ENCODE measurements around the gene CCNA1.

Gene CCNA1

DNA sequence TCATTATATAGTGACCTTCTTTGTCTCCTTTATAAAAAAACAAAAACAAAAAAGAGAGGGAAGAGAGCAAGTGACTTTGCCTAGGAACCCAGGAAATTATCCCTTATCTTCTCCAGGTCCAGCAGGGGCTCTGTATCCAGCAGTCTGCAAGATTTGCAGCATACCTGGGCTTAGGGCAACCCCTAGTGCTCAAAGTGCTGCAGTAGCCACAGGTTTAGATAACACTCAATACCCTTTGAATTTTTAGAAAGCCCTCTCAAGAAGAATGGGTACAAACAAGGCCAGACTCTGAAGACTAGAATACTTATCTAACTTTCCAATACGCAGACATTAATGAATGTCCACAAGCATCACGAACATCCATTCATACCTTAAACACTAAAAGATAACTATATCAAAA, 43.2 kb downstream of the CCNA1 start:
- no peak for TF ChIP-seq EZH2phosphoT487 (conservative IDR thresholded peaks at IDR 0.05; ENCODE audit: low read length)
- TF ChIP-seq, protein P1, sequence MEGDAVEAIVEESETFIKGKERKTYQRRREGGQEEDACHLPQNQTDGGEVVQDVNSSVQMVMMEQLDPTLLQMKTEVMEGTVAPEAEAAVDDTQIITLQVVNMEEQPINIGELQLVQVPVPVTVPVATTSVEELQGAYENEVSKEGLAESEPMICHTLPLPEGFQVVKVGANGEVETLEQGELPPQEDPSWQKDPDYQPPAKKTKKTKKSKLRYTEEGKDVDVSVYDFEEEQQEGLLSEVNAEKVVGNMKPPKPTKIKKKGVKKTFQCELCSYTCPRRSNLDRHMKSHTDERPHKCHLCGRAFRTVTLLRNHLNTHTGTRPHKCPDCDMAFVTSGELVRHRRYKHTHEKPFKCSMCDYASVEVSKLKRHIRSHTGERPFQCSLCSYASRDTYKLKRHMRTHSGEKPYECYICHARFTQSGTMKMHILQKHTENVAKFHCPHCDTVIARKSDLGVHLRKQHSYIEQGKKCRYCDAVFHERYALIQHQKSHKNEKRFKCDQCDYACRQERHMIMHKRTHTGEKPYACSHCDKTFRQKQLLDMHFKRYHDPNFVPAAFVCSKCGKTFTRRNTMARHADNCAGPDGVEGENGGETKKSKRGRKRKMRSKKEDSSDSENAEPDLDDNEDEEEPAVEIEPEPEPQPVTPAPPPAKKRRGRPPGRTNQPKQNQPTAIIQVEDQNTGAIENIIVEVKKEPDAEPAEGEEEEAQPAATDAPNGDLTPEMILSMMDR (IDR thresholded peaks at IDR 0.05; ENCODE audit: insufficient read depth, low read length, poor library complexity, severe bottlenecking), result no peak

DNA sequence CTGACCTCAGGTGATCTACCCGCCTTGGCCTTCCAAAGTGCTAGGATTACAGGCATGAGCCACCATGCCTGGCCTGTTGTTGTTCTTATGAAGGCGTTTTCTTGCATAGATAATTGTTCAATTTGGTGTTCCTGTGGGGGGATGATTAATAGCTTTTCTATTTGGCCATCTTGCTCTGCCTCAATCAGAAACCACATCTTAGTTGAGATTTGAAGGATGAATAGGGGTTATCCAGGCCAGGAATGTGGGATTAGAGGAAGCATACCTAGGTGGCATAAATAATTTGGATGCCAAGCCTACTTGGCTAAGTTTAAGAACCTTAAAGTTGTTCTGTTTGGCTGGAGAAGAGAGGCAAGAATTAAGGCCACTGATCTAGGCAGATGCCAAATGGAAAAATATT, 44.4 kb downstream of the CCNA1 start:
- no peaks in the 10 kb centered on the region for H3K79me2 ChIP-seq (ENCODE audit: insufficient read depth, low read length)
- no peak overlapping the region for H3K27ac ChIP-seq (ENCODE audit: low read depth, low read length)
- TF ChIP-seq, protein P1 (IDR thresholded peaks at IDR 0.05; ENCODE audit: insufficient read depth, low read length, poor library complexity, severe bottlenecking), result no peak
- no peak for TF ChIP-seq EZH2phosphoT487 (conservative IDR thresholded peaks at IDR 0.05; ENCODE audit: low read length)
- H3K9me3 ChIP-seq (ENCODE audit: insufficient read depth, low read length), result no peaks in the 10 kb centered on the region
- no peak overlapping the region for H3K9ac ChIP-seq (ENCODE audit: low read length)
- H3F3A ChIP-seq (ENCODE audit: insufficient read depth), result no peaks in the 10 kb centered on the region
- H2AFZ ChIP-seq (ENCODE audit: low read depth, low read length, severe bottlenecking), result no peak overlapping the region
- no peak overlapping the region for H3K4me2 ChIP-seq (ENCODE audit: low read depth, low read length, poor library complexity, severe bottlenecking)
- H3K9me2 ChIP-seq (replicated peaks; ENCODE audit: insufficient read depth, low read length), result no peaks in the 10 kb centered on the region
- no peak overlapping the region for H3K4me3 ChIP-seq (ENCODE audit: insufficient read depth, low read length, poor library complexity, severe bottlenecking)
- H4K20me1 ChIP-seq (ENCODE audit: low read depth, low read length), result no peaks in the 10 kb centered on the region
- H3K27me3 ChIP-seq (ENCODE audit: low read length), result no peaks in the 10 kb centered on the region
- no peaks in the 10 kb centered on the region for H3K36me3 ChIP-seq (ENCODE audit: low read length)

More for the DNA sequence above, 43.2 kb downstream of the CCNA1 start:
- H3K27me3 ChIP-seq (ENCODE audit: low read length), result no peaks in the 10 kb centered on the region
- no peak overlapping the region for H3K27ac ChIP-seq (ENCODE audit: low read depth, low read length)
- H3K4me3 ChIP-seq (ENCODE audit: insufficient read depth, low read length, poor library complexity, severe bottlenecking), result no peak overlapping the region
- no peaks in the 10 kb centered on the region for H3K36me3 ChIP-seq (ENCODE audit: low read length)
- H3K9me2 ChIP-seq (replicated peaks; ENCODE audit: insufficient read depth, low read length), result no peaks in the 10 kb centered on the region
- no peaks in the 10 kb centered on the region for H4K20me1 ChIP-seq (ENCODE audit: low read depth, low read length)
- no peak overlapping the region for H2AFZ ChIP-seq (ENCODE audit: low read depth, low read length, severe bottlenecking)
- H3K4me2 ChIP-seq (ENCODE audit: low read depth, low read length, poor library complexity, severe bottlenecking), result no peak overlapping the region
- H3K9me3 ChIP-seq (ENCODE audit: insufficient read depth, low read length), result no peaks in the 10 kb centered on the region
- H3F3A ChIP-seq (ENCODE audit: insufficient read depth), result no peaks in the 10 kb centered on the region
- H3K9ac ChIP-seq (ENCODE audit: low read length), result no peak overlapping the region
- no peaks in the 10 kb centered on the region for H3K79me2 ChIP-seq (ENCODE audit: insufficient read depth, low read length)

DNA sequence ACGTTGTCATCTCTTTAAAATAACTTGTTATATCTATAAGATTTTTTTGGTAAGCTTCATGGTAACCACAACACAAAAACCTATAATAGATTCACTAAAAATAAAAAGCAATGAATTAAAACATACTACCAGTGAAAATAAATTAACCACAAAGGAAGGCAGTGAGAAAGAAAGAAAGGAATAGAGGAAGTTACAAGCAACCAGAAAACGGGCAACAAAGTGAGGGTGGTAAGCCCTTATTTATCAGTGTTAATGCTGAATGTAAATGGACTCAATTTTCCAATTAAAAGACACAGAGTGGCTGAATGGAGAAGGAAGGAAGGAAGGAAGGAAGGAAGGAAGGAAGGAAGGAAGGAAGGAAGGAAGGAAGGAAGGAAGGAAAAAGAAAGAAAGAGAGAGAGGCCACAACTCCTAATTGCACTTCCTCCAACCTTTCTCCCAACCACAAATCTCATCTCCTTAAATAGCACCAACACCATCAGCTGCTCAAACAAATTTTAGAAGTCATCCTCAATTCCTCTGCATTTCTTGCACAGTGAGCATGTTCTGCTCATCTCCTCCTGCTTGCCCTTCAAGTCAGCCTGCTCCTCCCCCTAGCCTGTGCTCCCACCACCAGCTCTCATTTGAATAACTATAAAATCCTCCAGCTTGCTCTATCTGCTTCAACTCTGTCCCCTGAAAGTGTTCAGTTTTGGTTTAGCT, 48.6 kb downstream of the CCNA1 start:
- H3K79me2 ChIP-seq (ENCODE audit: insufficient read depth, low read length), result no peaks in the 10 kb centered on the region
- no peak overlapping the region for H3K27ac ChIP-seq (ENCODE audit: low read depth, low read length)
- no peaks in the 10 kb centered on the region for H3K9me3 ChIP-seq (ENCODE audit: insufficient read depth, low read length)

More for the DNA sequence above, 48.6 kb downstream of the CCNA1 start:
- H3F3A ChIP-seq (ENCODE audit: insufficient read depth), result no peaks in the 10 kb centered on the region
- no peak for TF ChIP-seq EZH2phosphoT487 (conservative IDR thresholded peaks at IDR 0.05; ENCODE audit: low read length)
- TF ChIP-seq, protein P1 (IDR thresholded peaks at IDR 0.05; ENCODE audit: insufficient read depth, low read length, poor library complexity, severe bottlenecking), result no peak
- H3K4me3 ChIP-seq (ENCODE audit: insufficient read depth, low read length, poor library complexity, severe bottlenecking), result no peak overlapping the region
- no peak overlapping the region for H2AFZ ChIP-seq (ENCODE audit: low read depth, low read length, severe bottlenecking)
- no peaks in the 10 kb centered on the region for H3K9me2 ChIP-seq (replicated peaks; ENCODE audit: insufficient read depth, low read length)
- no peaks in the 10 kb centered on the region for H3K27me3 ChIP-seq (ENCODE audit: low read length)
- H3K9ac ChIP-seq (ENCODE audit: low read length), result no peak overlapping the region
- H3K4me2 ChIP-seq (ENCODE audit: low read depth, low read length, poor library complexity, severe bottlenecking), result no peak overlapping the region
- H4K20me1 ChIP-seq (ENCODE audit: low read depth, low read length), result no peaks in the 10 kb centered on the region
- H3K36me3 ChIP-seq (ENCODE audit: low read length), result no peaks in the 10 kb centered on the region

Measured in SU-DHL-6 (cell line).